ENCODE results near the gene ARIH2.

GRCh38 chr3:48899273-48899672 is 19.4 kb upstream of the ARIH2 start:
- TF ChIP-seq EP300 (conservative IDR thresholded peaks at IDR 0.05; ENCODE audit: poor library complexity, severe bottlenecking) (no peak), POLR2AphosphoS5 (IDR thresholded peaks at IDR 0.05) (no peak), SMC3 (conservative IDR thresholded peaks at IDR 0.05; ENCODE audit: poor library complexity) (no peak)
- TF ChIP-seq, protein P1, sequence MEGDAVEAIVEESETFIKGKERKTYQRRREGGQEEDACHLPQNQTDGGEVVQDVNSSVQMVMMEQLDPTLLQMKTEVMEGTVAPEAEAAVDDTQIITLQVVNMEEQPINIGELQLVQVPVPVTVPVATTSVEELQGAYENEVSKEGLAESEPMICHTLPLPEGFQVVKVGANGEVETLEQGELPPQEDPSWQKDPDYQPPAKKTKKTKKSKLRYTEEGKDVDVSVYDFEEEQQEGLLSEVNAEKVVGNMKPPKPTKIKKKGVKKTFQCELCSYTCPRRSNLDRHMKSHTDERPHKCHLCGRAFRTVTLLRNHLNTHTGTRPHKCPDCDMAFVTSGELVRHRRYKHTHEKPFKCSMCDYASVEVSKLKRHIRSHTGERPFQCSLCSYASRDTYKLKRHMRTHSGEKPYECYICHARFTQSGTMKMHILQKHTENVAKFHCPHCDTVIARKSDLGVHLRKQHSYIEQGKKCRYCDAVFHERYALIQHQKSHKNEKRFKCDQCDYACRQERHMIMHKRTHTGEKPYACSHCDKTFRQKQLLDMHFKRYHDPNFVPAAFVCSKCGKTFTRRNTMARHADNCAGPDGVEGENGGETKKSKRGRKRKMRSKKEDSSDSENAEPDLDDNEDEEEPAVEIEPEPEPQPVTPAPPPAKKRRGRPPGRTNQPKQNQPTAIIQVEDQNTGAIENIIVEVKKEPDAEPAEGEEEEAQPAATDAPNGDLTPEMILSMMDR (IDR thresholded peaks at IDR 0.05; ENCODE audit: poor library complexity, severe bottlenecking), result no peak
